Stimulated activated naive CD4-positive, alpha-beta T cell treated with Interleukin-2 at 50 U/mL for 16 hours (primary cell): ENCODE data around the gene KCTD15.
"Not testable (repeated sequence)": the region's sequence is repeated elsewhere in the genome, so short reads cannot be mapped to it uniquely, and the experiment has no call there.

Experiments
- DNase-seq: peaks from one replicate; lab custom pipeline; 2025; lab: John Stamatoyannopoulos, UW

The KCTD15 gene

GRCh38 chr19:33814181-33815165 is 17.8 kb downstream of the KCTD15 start:
- DNase-seq, result no peak

- no peak for DNase-seq
Measured at GRCh38 chr19:33815380-33816340, 19.0 kb downstream of the KCTD15 start.

DNA sequence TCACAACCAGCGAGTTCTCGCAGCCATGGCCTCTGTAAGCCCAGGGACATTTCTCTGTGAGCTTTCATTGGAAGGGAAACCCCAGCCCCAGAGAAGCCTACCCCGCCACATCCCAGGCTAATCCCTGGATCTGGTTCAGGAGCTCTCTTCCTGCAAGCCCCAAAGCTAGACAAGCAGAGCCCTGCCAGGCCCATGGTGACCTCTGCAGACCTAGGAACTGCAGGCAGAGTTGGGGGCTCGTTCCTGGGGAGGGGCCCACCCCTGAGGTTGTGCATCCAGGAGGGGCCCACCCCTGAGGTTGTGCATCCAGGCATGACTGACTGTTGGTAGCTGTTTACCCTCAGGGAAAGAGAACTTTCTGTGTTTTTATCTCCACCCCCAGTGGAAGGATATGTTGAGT is 21.7 kb downstream of the KCTD15 start:
- DNase-seq, result no peak

- DNase-seq, result not testable (repeated sequence)
Measured at GRCh38 chr19:33819078-33819477, 22.4 kb downstream of the KCTD15 start.

- DNase-seq, result no peak
Measured at GRCh38 chr19:33819506-33819879, 22.8 kb downstream of the KCTD15 start.

DNA sequence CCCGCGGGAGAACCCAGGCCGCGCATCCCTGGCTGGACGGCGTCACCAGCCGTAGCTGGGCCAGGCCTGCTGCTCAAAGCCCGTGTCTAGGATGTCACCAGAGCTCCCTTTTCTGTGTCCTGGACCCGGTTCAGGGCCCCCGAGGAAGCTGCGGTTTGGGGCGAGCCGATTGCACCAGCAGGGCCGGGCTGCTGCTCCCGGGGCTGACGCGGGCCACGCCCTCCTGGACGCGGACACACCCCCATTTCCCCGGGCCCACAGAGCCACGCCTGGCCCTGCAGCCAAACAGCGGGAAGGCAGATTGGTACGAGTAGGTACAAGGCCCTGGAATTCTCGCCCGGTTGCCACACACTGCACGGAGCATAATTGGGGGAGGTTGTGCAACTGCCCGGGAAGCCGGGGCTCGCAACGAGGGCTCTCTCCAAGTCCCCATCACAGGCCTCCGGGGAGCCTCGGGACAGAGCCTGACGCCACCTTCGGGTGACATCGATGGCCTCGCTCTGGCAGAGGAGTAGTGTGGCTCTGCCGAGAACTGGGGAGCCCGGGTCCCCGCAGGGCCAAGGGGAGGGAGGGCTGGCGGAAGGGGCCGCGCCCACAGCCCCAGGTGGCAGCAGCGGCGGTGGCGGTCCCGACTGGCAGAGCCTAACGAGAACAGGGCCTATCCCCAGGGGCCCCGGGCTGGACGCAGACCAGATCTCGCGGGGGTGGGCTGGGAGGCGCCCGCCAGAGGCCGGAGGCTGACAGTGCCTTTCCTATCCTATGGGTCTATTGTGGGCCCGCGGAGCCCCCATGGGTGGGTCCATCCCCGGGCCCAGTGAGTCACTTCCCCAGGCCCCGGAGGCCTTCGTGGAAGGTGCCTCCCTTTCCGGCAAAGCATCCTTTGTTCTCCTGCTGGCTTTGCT is 23.5 kb downstream of the KCTD15 start:
- DNase-seq, result peak; percentile 53

DNA sequence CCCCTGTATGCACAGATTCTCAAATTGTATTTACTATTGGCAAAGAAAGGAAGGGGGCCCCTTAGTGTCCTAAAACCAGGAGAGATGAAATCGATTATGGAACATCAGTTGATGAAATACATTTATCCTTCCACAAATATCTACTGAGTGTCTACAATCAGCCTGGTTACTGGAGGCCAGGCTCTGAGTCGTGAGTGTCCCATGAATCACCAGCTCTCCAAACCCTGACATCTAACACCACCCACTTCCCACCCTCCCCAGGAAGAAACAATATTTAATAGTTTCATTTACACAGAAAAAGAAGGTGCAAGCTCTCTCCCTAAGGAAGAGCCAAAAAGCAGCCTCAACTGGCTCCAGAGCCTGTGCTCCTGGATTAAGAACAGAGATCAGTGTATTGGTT is 25.2 kb downstream of the KCTD15 start:
- no peak for DNase-seq

DNA sequence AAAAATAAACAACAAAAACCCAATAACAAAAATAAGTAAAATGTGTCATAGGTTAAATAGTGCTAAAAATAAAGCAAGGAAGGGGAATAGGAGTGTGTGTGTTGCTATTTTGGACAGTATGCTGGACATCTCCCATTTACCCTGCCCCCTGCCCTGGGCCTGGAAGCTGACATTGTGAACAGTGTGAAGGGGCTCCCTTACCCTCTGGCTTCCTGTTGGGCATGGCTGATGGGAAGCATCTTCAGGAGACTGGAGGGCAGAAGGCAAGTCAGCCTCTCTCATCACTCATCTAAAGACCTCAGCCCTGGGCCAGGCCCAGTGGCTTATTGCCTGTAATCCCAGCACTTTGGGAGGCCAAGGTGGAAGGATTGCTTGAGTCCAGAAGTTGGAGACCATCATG is 26.7 kb downstream of the KCTD15 start:
- no peak for DNase-seq

- no peak for DNase-seq
Measured at GRCh38 chr19:33825556-33825955, 28.9 kb downstream of the KCTD15 start.

DNA sequence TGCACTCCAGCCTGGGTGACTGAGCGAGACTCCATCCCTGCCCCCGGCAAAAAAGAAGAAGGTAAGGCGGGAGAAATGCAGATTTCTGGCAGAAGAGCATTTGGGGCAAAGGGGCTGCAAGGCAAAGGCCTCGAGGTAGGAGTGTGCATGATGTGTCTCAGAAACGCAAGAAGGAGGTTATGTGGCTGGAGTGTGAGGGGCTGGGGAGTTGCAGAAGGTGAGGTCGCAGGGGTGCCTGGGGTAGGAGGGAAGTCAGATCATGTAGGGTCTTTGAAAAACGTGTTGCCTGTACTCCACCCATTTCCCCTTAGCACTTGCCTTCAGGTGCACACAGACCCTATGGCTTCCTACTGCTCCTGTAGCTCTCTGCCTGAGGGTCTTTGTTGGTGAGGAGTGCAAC is 29.9 kb downstream of the KCTD15 start:
- DNase-seq, result no peak

DNA sequence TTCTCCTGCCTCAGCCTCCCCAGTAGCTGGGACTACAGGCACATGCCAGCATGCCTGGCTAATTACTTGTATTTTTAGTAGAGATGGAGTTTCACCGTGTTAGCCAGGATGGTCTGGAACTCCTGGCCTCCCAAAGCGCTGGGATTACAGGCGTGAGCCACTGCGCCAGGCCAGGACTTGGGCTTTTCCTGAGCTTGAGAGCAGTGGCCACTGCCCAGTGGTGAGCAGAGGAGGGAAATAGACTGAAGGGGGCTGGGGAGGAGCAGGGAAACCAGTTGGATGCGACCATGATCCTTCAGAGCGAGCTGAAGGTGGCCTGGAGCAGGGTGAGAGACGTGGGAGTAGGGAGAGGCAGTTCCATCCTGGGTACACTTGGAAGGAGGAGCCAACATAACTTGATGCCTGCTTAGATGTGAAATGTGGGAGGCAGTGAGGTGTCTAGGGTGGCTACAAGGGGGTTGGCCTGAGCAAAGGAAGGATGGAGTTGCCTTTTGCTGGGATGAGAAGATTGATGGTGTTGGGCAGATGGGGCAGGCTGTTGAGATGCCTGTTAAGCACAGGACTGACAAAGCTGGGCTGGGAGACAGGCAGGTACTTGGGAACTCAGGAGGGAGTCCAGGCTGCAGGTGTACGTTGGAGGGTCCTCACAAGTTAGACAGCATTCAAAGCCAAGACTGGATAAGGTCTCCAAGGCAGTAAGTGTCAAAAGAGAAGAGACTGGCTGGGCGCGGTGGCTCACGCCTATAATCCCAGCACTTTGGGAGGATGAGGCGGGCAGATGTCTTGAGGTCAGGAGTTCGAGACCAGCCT is 31.8 kb downstream of the KCTD15 start:
- no peak for DNase-seq

DNA sequence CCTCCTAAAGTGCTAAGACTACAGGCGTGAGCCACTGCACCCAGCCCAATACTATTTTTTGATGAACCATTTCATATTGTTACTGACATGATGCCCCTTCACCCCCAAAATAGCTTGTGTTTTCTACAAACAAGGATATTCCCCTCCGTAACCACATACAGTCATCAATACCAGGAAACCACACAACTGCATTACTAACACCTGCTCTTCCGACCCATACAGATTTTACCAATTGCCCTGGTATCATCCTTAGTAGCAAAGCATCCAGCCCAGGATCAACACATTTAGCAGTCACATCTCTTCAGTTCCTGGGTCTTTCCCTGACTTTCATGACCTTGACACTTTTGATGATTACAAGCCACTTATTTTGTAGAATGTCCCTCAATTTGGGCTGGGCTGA is 33.6 kb downstream of the KCTD15 start:
- DNase-seq, result no peak

DNA sequence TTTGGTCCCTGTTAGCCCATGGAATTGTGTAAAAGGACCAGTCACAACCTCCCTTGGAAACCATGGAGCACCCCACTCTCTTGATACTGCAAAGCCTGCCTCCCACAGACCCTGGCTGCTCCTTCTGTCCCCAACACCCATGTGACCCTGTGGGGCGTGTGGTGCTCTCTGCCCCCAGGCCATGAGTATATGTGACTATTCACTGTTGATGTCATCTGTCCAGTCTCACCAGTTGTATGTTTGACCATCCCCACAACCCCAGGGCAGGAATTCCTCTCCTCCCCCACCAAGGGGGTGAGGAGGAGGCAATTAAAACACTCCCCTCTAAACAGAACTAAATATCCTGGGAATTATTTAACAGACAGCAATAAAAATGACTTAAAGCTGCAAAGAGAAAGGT is 35.2 kb downstream of the KCTD15 start:
- no peak for DNase-seq

DNA sequence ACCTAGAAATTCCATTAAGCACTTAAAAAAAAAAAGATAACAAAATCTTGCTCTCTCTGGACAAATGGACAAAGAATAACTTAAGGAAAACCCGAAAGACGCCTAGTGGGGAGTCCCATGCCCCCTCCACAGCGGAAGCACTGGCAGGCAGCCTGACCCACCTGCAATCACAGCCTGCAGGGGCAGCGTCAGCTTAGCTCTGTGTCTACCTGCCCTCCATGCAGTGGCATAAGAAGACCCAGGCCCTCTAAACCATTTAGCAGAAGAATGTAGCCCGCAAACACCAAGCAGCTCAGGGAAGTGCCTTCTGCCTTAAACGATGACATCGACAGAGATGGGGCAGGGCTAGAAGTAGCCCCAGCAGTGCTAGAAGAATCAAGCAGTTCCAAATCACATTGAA is 36.0 kb downstream of the KCTD15 start:
- DNase-seq, result no peak

DNA sequence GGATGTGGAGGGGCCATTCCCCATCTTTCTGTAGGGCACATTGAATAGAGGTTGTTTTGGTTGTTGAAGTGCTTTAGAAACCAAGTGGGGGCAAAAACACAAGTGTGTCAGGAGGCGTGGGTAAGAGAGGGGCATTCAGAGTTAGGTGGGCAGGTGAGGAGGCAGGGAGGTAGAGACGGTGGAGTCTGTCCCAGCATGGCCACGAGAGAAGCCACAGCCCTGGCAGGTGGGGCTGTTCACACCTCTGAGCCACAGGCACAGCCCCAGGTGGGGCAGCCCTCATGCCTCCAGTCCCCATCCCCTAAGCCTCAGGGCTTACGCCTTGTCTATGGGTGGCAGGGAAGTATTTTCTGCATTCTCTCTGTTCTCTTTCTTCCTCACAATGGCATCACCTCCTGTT is 43.7 kb downstream of the KCTD15 start:
- no peak for DNase-seq

- DNase-seq, result no peak
Measured at GRCh38 chr19:33840783-33841182, 44.1 kb downstream of the KCTD15 start.

- no peak for DNase-seq
Measured at GRCh38 chr19:33841685-33842084, 45.0 kb downstream of the KCTD15 start.

DNA sequence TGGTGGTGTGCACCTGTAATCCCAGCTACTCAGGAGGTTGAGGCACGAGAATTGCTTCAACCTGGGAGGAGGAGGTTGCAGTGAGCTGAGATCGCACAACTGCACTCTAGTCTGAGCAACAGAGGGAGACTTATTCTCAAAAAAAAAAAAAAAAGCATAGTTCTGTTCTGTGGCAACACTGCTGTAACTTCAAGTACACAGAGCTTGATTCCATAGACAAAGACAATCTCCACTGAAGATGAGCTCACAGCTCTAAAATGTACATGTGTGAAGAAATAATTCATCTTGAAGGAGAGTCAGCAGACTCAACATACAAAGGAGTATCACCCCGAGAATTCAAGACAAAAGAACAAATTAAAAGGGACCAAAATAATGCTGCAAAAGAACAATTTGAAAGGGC is 47.8 kb downstream of the KCTD15 start:
- no peak for DNase-seq

DNA sequence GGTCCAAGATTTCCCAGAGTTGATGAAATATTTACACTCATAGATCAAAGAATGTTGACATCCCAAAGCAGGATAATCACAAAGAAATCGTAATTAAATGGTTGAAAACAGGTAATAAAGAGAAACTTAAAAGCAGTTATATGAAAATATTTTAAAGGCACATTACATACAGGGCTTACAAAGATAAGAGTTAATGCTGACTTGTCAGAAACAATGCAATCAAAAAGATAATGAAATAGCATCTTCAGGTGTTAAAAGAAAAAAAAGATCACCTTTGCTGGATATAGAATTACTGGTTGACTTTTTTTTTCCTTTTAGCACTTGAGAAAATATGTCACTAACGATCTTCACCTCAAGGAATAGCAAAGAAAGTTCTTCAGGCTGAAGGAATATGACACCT is 48.8 kb downstream of the KCTD15 start:
- no peak for DNase-seq

GRCh38 chr19:33849551-33850147 is 53.0 kb downstream of the KCTD15 start:
- DNase-seq, result no peak
